GM19240 (cell line): ENCODE measurements around the gene MYL3.
"Not testable (repeated sequence)": the region's sequence is repeated elsewhere in the genome, so short reads cannot be mapped to it uniquely, and the experiment has no call there.

Experiments used
- DNase-seq: peaks from one replicate; pipeline ENCODE4 v3.0.0; 2011; ENCODE audit warnings: low spot score; ENCODE audit not compliant: insufficient read length

The MYL3 gene

GRCh38 chr3:46831316-46831715, 31.9 kb downstream of the MYL3 start:
- no peak for DNase-seq

GRCh38 chr3:46830801-46831200, 32.4 kb downstream of the MYL3 start:
- DNase-seq = no peak

- peak; percentile 87 for DNase-seq
Observed at GRCh38 chr3:46829699-46830208, 33.5 kb downstream of the MYL3 start.

GRCh38 chr3:46825450-46825849, 37.8 kb downstream of the MYL3 start:
- DNase-seq = no peak

- DNase-seq = no peak
Observed at GRCh38 chr3:46824211-46824970, 38.9 kb downstream of the MYL3 start.

- not testable (repeated sequence) for DNase-seq
Observed at GRCh38 chr3:46823314-46823713, 39.9 kb downstream of the MYL3 start.

- no peak for DNase-seq
Observed at GRCh38 chr3:46821553-46821952, 41.7 kb downstream of the MYL3 start.

GRCh38 chr3:46820852-46821251, 42.4 kb downstream of the MYL3 start:
- no peak for DNase-seq

- DNase-seq = no peak
Observed at GRCh38 chr3:46812237-46812791, 50.9 kb downstream of the MYL3 start.

GRCh38 chr3:46811615-46812236, 51.5 kb downstream of the MYL3 start:
- DNase-seq = no peak

- DNase-seq = not testable (repeated sequence)
Observed at GRCh38 chr3:46808766-46809165, 54.5 kb downstream of the MYL3 start.
